ENCODE results near the gene TNFRSF13B.

- TF ChIP-seq, protein P1, sequence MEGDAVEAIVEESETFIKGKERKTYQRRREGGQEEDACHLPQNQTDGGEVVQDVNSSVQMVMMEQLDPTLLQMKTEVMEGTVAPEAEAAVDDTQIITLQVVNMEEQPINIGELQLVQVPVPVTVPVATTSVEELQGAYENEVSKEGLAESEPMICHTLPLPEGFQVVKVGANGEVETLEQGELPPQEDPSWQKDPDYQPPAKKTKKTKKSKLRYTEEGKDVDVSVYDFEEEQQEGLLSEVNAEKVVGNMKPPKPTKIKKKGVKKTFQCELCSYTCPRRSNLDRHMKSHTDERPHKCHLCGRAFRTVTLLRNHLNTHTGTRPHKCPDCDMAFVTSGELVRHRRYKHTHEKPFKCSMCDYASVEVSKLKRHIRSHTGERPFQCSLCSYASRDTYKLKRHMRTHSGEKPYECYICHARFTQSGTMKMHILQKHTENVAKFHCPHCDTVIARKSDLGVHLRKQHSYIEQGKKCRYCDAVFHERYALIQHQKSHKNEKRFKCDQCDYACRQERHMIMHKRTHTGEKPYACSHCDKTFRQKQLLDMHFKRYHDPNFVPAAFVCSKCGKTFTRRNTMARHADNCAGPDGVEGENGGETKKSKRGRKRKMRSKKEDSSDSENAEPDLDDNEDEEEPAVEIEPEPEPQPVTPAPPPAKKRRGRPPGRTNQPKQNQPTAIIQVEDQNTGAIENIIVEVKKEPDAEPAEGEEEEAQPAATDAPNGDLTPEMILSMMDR (IDR thresholded peaks at IDR 0.05) = no peak
- no peak for TF ChIP-seq TAF1 (IDR thresholded peaks at IDR 0.05; ENCODE audit: borderline replicate concordance, low read depth, low read length)
- no peak for TF ChIP-seq PBX3 (IDR thresholded peaks at IDR 0.05)
- TF ChIP-seq YY1 (IDR thresholded peaks at IDR 0.05; ENCODE audit: low read depth) = no peak
Observed at GRCh38 chr17:16938496-16939207, 33.3 kb downstream of the TNFRSF13B start.
